PC-3 (cell line): Measurements from ENCODE around the gene SIM2. TPM values are rescaled to one million over a fixed set of nuclear protein-coding genes. Genes with fewer than 3 reads are reported as not detected.

Experiments
- ATAC-seq: fragments of 200-7000 bp; cut with Tn5 transposase; 2 replicates; pipeline ENCODE4 v1.9.1; 2020; ENCODE audit warnings: mild to moderate bottlenecking, moderate library complexity
- BruUV-seq: library from RNA; stranded (reverse); fragments of 400-500 nt; replicated peaks from 2 replicates; lab custom pipeline; 2021; lab: Mats Ljungman, UMichigan
- CTCF ChIA-PET: fragments of 300-600 bp; sonication (Branson Sonifier 250); formaldehyde crosslinking; loops from one replicate; lab custom pipeline; 2022; ENCODE audit warnings: antibody characterized with exemption; lab: Charles Lee
- POLR2A ChIA-PET: fragments of 300-600 bp; sonication (Branson Sonifier 250); formaldehyde crosslinking; loops from one replicate; lab custom pipeline; 2022; ENCODE audit warnings: antibody characterized with exemption; ENCODE audit not compliant: unreplicated experiment; lab: Charles Lee
- DNase-seq: peaks from one replicate; pipeline ENCODE4 v3.0.0-alpha.2; 2015
- H2AFZ ChIP-seq: fragments of 300-600 bp; sonication (generic); 2 replicates; pipeline ENCODE4 v1.6.0; 2016; ENCODE audit warnings: antibody characterized with exemption, low read length
- H3F3A ChIP-seq: fragments of 300-600 bp; sonication (generic); one replicate; pipeline ENCODE4 v1.6.0; 2017; ENCODE audit warnings: antibody characterized with exemption, low read length, control low read depth, mild to moderate bottlenecking; ENCODE audit not compliant: unreplicated experiment
- H3K27ac ChIP-seq: fragments of 300-600 bp; sonication (generic); 2 replicates; pipeline ENCODE4 v1.5.1; 2016; ENCODE audit warnings: mild to moderate bottlenecking, low read length
- H3K27me3 ChIP-seq: fragments of 300-600 bp; sonication (generic); 2 replicates; pipeline ENCODE4 v1.6.1; 2016; ENCODE audit warnings: low read length, mixed read lengths
- H3K36me3 ChIP-seq: fragments of 300-600 bp; sonication (generic); 2 replicates; pipeline ENCODE4 v1.6.1; 2016; ENCODE audit warnings: low read depth, mixed run types, low read length, mixed read lengths
- H3K4me1 ChIP-seq: fragments of 300-600 bp; sonication (generic); 2 replicates; pipeline ENCODE4 v1.5.1; 2016; ENCODE audit warnings: low read length; ENCODE audit not compliant: insufficient read depth
- H3K4me2 ChIP-seq: fragments of 300-600 bp; sonication (generic); 2 replicates; pipeline ENCODE4 v1.6.0; 2016; ENCODE audit warnings: low read length
- H3K4me3 ChIP-seq: fragments of 300-600 bp; sonication (generic); 2 replicates; pipeline ENCODE4 v1.5.1; 2016; ENCODE audit warnings: mild to moderate bottlenecking, low read length, mixed read lengths
- H3K79me2 ChIP-seq: fragments of 300-600 bp; sonication (generic); 2 replicates; pipeline ENCODE4 v1.6.1; 2017; ENCODE audit warnings: low read length, mixed read lengths
- H3K9ac ChIP-seq: fragments of 300-600 bp; sonication (generic); 2 replicates; pipeline ENCODE4 v1.6.0; 2016; ENCODE audit warnings: mild to moderate bottlenecking, low read length
- H3K9me2 ChIP-seq: fragments of 300-600 bp; sonication (generic); replicated peaks from 2 replicates; pipeline ENCODE4 v1.6.1; 2016; ENCODE audit warnings: mixed run types, low read length, mixed read lengths
- H3K9me3 ChIP-seq: fragments of 300-600 bp; sonication (generic); 2 replicates; pipeline ENCODE4 v1.6.1; 2016; ENCODE audit warnings: low read length, mixed read lengths
- H4K20me1 ChIP-seq: fragments of 300-600 bp; sonication (generic); 2 replicates; pipeline ENCODE4 v1.6.1; 2016; ENCODE audit warnings: low read length, mixed read lengths
- EZH2 ChIP-seq: fragments of 300-600 bp; sonication (generic); IDR thresholded peaks from one replicate; pipeline ENCODE4 v1.6.1; 2017; ENCODE audit warnings: antibody characterized with exemption, mild to moderate bottlenecking, low read length; ENCODE audit not compliant: unreplicated experiment
- EZH2phosphoT487 ChIP-seq: fragments of 300-600 bp; sonication (generic); IDR thresholded peaks from 2 replicates; pipeline ENCODE4 v1.6.1; 2018; ENCODE audit warnings: mild to moderate bottlenecking, antibody characterized with exemption, low read length, borderline replicate concordance
- intact Hi-C: fragments of 100-400 bp; cut with micrococcal nuclease; formaldehyde crosslinking; loops from 2 replicates; pipeline ENCODE4 v1.9.0; 2023
- total RNA-seq: library from RNA; depleted of rRNA; stranded (reverse); fragments of >200 nt; gene quantifications from 2 replicates; pipeline ENCODE4 v1.2.3, GENCODE V29; 2014
- TF ChIP-seq, protein P1 (sequence below): fragments of 300-600 bp; sonication (generic); conservative IDR thresholded peaks from 2 replicates; pipeline ENCODE4 v1.5.1; 2017; ENCODE audit warnings: antibody characterized with exemption, low read depth, mild to moderate bottlenecking, low read length

SIM2 gene
- total RNA-seq, 1 experiment from 2014 or later: 71.2 TPM

DNA sequence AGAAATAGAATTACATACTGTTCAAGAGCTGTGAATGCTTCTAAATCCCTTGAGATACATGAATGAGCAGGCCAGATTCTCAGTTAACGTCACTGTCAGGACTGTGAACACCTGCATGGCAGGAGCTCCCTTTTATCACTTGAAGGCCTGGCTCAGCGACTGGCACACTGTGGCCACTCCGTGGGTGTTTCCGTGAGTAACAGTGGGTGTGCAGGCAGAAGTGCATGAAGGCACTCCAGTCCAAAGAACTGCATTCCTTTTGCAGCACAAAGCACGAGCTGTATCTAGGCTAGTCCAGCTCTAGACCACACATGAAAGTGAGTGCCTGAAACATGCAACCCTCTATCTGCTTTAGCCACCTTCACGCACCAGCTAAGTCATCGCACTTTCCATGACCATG lies 9.6 kb upstream of the SIM2 start:
- no peak for ATAC-seq

DNA sequence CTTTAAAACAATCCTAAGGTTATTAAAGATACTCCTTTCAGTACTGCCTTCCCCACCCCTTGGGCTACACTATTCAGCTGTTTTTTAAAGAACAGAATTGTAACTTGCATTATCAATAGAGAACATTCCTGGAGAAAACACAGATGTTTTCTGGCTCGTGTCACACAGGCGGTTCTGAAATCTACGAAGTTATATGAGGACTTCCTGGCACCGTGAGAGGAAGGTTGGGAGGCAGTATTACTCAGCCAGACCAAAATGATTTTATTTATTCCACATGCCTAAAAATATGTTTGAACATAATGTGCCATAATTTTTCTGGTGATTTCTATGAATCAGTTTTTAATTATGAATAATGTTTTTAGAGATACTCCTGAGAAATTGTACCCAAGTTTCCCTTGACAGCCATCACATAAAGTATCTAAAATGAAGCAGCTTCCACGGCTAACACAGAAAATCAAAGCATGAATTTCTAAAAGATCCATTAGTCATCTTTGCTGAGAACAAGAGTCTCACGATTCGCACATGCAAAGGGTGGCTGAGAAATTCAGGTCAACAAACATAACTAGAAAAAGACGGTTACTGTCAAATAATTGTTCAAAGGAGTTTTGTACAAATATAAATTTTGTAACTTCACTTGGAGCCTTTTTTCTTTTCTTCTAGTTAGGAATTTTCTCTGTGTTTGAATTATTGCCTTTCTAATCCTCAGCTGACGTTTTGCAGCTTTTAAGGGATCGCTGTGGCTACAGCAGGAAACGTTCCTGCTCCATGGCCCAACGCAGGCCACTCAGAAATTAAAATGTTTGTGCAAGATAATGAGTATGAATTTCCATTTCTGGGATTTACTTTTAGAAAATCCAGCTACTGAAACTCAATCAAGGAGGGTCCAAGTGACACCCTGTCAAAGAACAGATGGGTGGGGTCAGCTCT lies 8.0 kb upstream of the SIM2 start:
- no peak overlapping the region for H2AFZ ChIP-seq
- POLR2A ChIA-PET: no interaction called here
- no peaks in the 10 kb centered on the region for H3K27me3 ChIP-seq
- DNase-seq (no peak), ATAC-seq (peak; percentile 71)
- H3K27ac ChIP-seq: peak overlapping the region; percentile 31
- H3K4me3 ChIP-seq: no peak overlapping the region
- BruUV-seq: no TSS peak
- H4K20me1 ChIP-seq: no peaks in the 10 kb centered on the region
- CTCF ChIA-PET: no interaction called here
- H3K36me3 ChIP-seq: no peaks in the 10 kb centered on the region
- intact Hi-C loops: no loop called here
- peaks cover 14% of the 10 kb centered on the region; the same call in 1 of the 2 replicates for H3K4me1 ChIP-seq
- TF ChIP-seq EZH2phosphoT487: no peak
- no peak overlapping the region for H3K9ac ChIP-seq
- H3F3A ChIP-seq: no peaks in the 10 kb centered on the region
- no peaks in the 10 kb centered on the region; the same call in 1 of the 2 replicates for H3K79me2 ChIP-seq
- no peaks in the 10 kb centered on the region for H3K9me3 ChIP-seq
- H3K4me2 ChIP-seq: 0 out of 2 replicates have a peak overlapping the region, but pooled peaks have one; percentile 4
- no peaks in the 10 kb centered on the region for H3K9me2 ChIP-seq

More for the DNA sequence above, 9.6 kb upstream of the SIM2 start:
- intact Hi-C loops: no loop called here
- no peaks in the 10 kb centered on the region for H3K9me3 ChIP-seq
- BruUV-seq: no TSS peak
- H3K4me1 ChIP-seq: peaks cover 18% of the 10 kb centered on the region; the same call in 1 of the 2 replicates
- no peak overlapping the region for H3K9ac ChIP-seq
- H2AFZ ChIP-seq: no peak overlapping the region
- ChIA-PET CTCF (no interaction called here), POLR2A (no interaction called here)
- H3K27ac ChIP-seq: no peak overlapping the region
- DNase-seq: no peak
- no peaks in the 10 kb centered on the region for H3K27me3 ChIP-seq
- H3K36me3 ChIP-seq: no peaks in the 10 kb centered on the region
- H3K4me3 ChIP-seq: no peak overlapping the region
- no peak overlapping the region for H3K4me2 ChIP-seq
- no peaks in the 10 kb centered on the region for H4K20me1 ChIP-seq
- H3F3A ChIP-seq: no peaks in the 10 kb centered on the region
- TF ChIP-seq, protein P1, sequence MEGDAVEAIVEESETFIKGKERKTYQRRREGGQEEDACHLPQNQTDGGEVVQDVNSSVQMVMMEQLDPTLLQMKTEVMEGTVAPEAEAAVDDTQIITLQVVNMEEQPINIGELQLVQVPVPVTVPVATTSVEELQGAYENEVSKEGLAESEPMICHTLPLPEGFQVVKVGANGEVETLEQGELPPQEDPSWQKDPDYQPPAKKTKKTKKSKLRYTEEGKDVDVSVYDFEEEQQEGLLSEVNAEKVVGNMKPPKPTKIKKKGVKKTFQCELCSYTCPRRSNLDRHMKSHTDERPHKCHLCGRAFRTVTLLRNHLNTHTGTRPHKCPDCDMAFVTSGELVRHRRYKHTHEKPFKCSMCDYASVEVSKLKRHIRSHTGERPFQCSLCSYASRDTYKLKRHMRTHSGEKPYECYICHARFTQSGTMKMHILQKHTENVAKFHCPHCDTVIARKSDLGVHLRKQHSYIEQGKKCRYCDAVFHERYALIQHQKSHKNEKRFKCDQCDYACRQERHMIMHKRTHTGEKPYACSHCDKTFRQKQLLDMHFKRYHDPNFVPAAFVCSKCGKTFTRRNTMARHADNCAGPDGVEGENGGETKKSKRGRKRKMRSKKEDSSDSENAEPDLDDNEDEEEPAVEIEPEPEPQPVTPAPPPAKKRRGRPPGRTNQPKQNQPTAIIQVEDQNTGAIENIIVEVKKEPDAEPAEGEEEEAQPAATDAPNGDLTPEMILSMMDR: no peak
- TF ChIP-seq EZH2phosphoT487: no peak
- no peak for TF ChIP-seq EZH2
- no peaks in the 10 kb centered on the region for H3K9me2 ChIP-seq
- no peaks in the 10 kb centered on the region for H3K79me2 ChIP-seq

DNA sequence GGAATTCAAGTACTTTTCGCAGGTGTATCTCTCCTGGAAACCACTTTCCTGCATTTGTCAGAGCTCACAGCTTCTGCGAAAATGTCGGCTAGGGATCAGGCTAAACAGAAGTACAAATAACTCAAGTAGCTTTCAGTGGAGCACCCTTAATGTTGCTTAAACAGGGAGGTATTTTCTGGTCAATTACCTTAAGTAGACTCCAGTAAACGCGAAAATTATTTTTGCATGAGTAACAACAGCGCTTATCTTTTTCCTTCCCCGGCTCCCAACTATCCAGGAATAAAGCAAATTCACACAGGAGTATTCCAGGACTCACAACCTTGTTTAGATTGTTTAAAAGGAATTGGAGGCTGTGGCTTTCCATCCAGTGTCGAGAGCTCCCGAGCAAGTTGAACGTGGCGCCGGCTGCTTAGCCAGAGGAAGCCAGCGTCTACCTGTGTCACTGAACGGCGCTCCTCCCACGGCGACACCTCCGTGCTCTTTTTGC lies 7.3 kb upstream of the SIM2 start:
- Histone ChIP-seq H3K27ac (peak overlapping the region; percentile 31; the same call in 1 of the 2 replicates), H3K9me3 (no peaks in the 10 kb centered on the region), H3F3A (no peaks in the 10 kb centered on the region), H3K27me3 (no peaks in the 10 kb centered on the region), H3K9me2 (no peaks in the 10 kb centered on the region), H3K36me3 (peaks cover 3% of the 10 kb centered on the region; the same call in 1 of the 2 replicates), H3K4me1 (peaks cover 14% of the 10 kb centered on the region; the same call in 1 of the 2 replicates), H3K79me2 (peaks cover 6% of the 10 kb centered on the region), H3K4me2 (no peak overlapping the region), H3K4me3 (no peak overlapping the region), H3K9ac (no peak overlapping the region), H2AFZ (no peak overlapping the region), H4K20me1 (no peaks in the 10 kb centered on the region)
- ATAC-seq: no peak
- TF ChIP-seq EZH2: no peak
- CTCF ChIA-PET: no interaction called here
- POLR2A ChIA-PET: no interaction called here
- intact Hi-C loops: no loop called here
- no peak for DNase-seq
- BruUV-seq: no TSS peak
